ENCODE data around the gene BET1.

The BET1 gene

DNA sequence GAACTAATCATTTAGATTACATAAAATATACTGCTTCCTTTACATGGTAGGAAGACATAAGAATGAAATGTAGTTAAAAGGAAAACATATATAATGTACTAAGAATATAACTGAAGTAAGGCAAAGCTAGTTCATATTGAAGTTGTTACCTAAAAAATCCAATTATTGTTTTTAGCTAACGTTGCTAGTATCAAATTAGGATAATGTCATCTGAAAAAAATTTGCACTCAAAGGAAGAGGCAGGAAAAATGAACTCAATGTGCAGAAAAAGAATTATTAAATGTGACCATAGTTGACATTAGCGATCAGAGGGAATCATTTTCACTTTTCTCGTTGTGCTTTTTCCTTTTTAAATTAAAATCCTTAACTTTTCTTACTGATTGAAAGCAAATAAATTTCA lies 1.6 kb upstream of the BET1 start:
- Histone ChIP-seq H3K4me1 (ENCODE audit: control insufficient read depth, insufficient read depth, low read length) (no peaks in the 10 kb centered on the region), H3K9ac (ENCODE audit: low read length) (no peak overlapping the region), H3K36me3 (ENCODE audit: control insufficient read depth, insufficient read depth, low read length) (no peaks in the 10 kb centered on the region), H3K27ac (ENCODE audit: low read depth, low read length) (no peak overlapping the region), H3K27me3 (ENCODE audit: control insufficient read depth, insufficient read depth, low read length) (no peaks in the 10 kb centered on the region), H3K4me3 (ENCODE audit: low read length) (no peak overlapping the region)

DNA sequence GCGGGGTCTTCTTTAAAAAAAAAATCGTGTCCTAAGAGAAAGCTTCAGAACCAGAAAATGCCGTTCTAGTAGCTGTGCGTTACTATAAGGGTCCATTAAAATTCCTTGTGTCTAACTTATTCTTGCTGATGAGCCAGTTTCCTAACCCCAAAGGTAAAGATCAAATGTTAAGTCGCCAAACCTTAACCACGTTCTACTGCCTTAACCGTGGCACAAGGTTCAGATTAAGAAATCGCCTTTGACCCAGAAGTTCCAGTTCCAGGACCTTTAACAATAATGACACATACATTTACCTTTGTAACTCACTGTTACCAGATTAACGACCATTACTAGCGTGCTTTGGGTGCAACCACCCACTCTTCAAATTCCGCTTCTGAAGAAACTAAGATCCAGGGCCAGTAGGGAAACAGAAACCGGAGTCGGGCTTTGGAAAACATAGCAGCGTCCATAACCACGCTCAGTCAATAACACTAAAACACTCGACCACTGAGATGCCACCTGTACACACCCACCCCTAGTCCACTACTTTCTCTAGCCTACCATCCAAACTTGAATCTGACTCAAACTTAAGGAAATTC lies 620 bp downstream of the BET1 start:
- H3K4me3 ChIP-seq (ENCODE audit: low read length) = peak overlapping the region; percentile 77
- H3K4me1 ChIP-seq (ENCODE audit: control insufficient read depth, insufficient read depth, low read length) = no peaks in the 10 kb centered on the region
- no peaks in the 10 kb centered on the region for H3K27me3 ChIP-seq (ENCODE audit: control insufficient read depth, insufficient read depth, low read length)
- H3K36me3 ChIP-seq (ENCODE audit: control insufficient read depth, insufficient read depth, low read length) = no peaks in the 10 kb centered on the region
- H3K9ac ChIP-seq (ENCODE audit: low read length) = peak overlapping the region; percentile 71
- peak overlapping the region; percentile 80 for H3K27ac ChIP-seq (ENCODE audit: low read depth, low read length)

DNA sequence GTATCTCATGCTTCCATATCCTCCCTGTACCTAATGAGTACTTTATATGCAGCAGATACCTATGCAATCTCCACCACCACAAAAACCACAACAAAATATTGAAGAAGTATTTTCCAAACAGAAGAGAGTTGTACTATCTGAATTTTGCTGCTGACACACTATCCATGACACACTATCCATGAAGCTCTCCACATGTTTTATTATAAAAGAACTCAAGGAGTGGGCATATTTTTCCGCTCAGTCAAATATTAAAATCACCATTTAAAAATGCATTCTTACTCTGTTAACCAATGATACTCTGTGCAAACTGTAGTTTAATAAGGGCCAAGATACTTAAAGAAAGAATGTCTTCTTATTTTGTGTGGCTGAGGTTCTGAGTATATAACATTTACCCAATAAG lies 2.8 kb downstream of the BET1 start:
- no peak overlapping the region for H3K4me3 ChIP-seq (ENCODE audit: low read length)
- H3K27ac ChIP-seq (ENCODE audit: low read depth, low read length) = no peak overlapping the region
- no peaks in the 10 kb centered on the region for H3K27me3 ChIP-seq (ENCODE audit: control insufficient read depth, insufficient read depth, low read length)
- no peaks in the 10 kb centered on the region for H3K36me3 ChIP-seq (ENCODE audit: control insufficient read depth, insufficient read depth, low read length)
- H3K9ac ChIP-seq (ENCODE audit: low read length) = no peak overlapping the region
- H3K4me1 ChIP-seq (ENCODE audit: control insufficient read depth, insufficient read depth, low read length) = no peaks in the 10 kb centered on the region

DNA sequence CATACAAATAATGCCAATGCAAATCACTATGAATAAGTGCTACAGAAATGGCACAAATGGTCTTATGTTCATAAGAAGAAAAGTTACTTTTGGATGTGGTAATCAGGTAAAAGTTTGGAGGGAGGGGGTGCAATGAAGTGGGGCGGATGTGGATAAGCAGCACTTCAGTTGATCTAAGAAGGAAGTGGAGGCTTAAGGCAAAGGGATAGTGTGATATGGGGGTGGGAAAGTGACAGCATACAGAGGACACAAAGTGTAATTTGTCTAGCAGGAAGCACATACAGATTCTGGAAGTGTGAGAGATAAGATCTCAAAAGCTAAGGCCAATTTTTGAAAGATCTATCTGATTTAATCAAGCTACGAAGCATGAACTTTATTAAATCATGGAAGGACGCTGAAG lies 6.3 kb downstream of the BET1 start:
- Histone ChIP-seq H3K27me3 (ENCODE audit: control insufficient read depth, insufficient read depth, low read length) (no peaks in the 10 kb centered on the region), H3K27ac (ENCODE audit: low read depth, low read length) (no peak overlapping the region), H3K36me3 (ENCODE audit: control insufficient read depth, insufficient read depth, low read length) (no peaks in the 10 kb centered on the region), H3K4me1 (ENCODE audit: control insufficient read depth, insufficient read depth, low read length) (no peaks in the 10 kb centered on the region), H3K9ac (ENCODE audit: low read length) (no peak overlapping the region), H3K4me3 (ENCODE audit: low read length) (no peak overlapping the region)

DNA sequence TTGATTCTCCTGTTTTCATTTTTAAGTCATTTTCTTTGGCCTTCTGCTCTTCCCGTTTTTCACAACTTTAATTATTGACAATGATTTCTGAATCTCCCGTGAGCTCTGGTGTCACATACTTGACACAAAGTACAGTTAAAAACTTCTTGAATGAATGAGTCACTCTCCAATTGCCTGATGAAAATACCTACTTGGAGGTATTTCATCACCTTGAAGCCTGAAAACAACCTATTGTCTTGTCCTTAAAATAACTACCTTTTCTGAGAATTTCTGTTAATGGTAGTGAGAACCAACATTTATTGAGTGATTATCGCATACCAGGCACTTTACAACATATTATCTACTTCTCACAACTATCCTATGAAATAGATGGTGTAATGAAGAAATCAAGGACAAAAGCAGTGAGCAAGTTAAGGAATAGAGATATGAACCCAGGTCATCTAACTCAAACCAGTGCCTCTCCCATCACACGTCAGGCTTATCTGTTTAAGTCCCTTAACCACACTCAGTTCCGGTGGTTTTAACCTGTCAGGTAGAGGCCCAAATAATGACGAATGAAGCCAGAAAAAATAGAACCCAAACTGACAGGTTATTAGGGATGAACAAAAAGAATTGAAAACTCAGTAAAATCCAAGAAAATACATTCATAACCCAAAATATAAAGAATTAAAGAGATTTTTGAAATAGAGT lies 11.6 kb downstream of the BET1 start:
- no peak overlapping the region for H3K9ac ChIP-seq (ENCODE audit: low read length)
- no peaks in the 10 kb centered on the region for H3K36me3 ChIP-seq (ENCODE audit: control insufficient read depth, insufficient read depth, low read length)
- no peaks in the 10 kb centered on the region for H3K4me1 ChIP-seq (ENCODE audit: control insufficient read depth, insufficient read depth, low read length)
- no peaks in the 10 kb centered on the region for H3K27me3 ChIP-seq (ENCODE audit: control insufficient read depth, insufficient read depth, low read length)
- H3K4me3 ChIP-seq (ENCODE audit: low read length) = no peak overlapping the region
- H3K27ac ChIP-seq (ENCODE audit: low read depth, low read length) = no peak overlapping the region

DNA sequence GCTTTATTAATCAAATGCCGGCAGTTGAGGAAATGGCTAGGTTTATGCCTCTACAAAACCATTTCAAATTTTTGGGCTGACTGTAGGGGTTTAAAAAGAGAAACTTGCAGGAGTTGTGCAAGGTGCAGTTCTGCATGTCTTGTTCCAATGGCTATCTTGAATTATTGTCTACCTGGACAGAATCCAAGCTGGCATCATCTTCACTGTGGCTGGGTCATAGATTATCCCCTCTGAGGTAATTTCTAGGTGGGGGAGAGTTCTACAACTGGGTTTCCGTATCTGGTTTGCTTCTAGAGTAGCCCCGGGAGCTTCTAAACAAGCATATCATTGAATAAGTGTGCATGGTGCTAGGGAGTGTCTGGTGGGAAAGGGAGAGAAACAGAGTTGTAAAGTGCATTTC lies 16.9 kb downstream of the BET1 start:
- no peaks in the 10 kb centered on the region for H3K36me3 ChIP-seq (ENCODE audit: control insufficient read depth, insufficient read depth, low read length)
- no peaks in the 10 kb centered on the region for H3K27me3 ChIP-seq (ENCODE audit: control insufficient read depth, insufficient read depth, low read length)
- H3K4me1 ChIP-seq (ENCODE audit: control insufficient read depth, insufficient read depth, low read length) = no peaks in the 10 kb centered on the region
- no peak overlapping the region for H3K27ac ChIP-seq (ENCODE audit: low read depth, low read length)
- no peak overlapping the region for H3K9ac ChIP-seq (ENCODE audit: low read length)
- H3K4me3 ChIP-seq (ENCODE audit: low read length) = no peak overlapping the region

DNA sequence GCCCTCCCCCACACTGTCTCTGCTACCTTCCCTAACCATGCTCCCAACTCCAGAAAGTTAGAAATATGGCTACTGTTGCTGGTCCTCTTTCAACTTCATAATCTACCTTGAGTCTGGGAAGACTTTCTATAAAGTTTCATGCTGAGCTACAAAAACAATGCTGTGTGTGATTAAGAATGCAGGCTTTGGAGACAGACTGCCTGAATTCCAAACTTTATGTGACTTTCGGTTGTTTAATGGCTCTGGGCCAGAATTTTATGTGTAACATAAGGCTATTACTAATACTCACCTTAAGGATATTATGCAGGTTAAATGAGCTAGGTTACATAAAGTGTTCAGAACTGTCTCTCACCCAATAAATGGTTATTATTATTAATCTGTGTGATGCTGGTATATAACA lies 19.1 kb downstream of the BET1 start:
- Histone ChIP-seq H3K27me3 (ENCODE audit: control insufficient read depth, insufficient read depth, low read length) (no peaks in the 10 kb centered on the region), H3K9ac (ENCODE audit: low read length) (no peak overlapping the region), H3K27ac (ENCODE audit: low read depth, low read length) (no peak overlapping the region), H3K4me1 (ENCODE audit: control insufficient read depth, insufficient read depth, low read length) (no peaks in the 10 kb centered on the region), H3K36me3 (ENCODE audit: control insufficient read depth, insufficient read depth, low read length) (no peaks in the 10 kb centered on the region), H3K4me3 (ENCODE audit: low read length) (no peak overlapping the region)

DNA sequence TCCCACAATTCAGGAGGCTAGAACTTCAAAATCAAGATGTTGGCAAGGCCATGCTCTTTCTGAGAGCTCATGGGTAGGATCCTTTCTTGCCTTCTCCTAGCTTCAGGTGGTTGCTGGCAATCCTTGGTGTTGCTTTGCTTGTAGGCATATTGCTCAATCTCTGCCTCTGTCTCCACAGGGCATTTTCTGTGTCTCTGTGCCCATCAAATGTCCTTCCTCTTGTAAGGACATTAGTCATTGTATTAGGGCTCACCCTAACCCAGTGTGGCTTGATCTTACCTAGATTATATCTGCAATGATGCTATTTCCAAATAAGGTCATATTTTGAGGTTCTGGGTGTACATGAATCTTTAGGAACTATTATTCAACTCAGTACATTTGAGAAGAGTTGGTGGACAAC lies 20.1 kb downstream of the BET1 start:
- Histone ChIP-seq H3K27me3 (ENCODE audit: control insufficient read depth, insufficient read depth, low read length) (no peaks in the 10 kb centered on the region), H3K4me3 (ENCODE audit: low read length) (no peak overlapping the region), H3K4me1 (ENCODE audit: control insufficient read depth, insufficient read depth, low read length) (no peaks in the 10 kb centered on the region), H3K9ac (ENCODE audit: low read length) (no peak overlapping the region), H3K36me3 (ENCODE audit: control insufficient read depth, insufficient read depth, low read length) (no peaks in the 10 kb centered on the region), H3K27ac (ENCODE audit: low read depth, low read length) (no peak overlapping the region)

DNA sequence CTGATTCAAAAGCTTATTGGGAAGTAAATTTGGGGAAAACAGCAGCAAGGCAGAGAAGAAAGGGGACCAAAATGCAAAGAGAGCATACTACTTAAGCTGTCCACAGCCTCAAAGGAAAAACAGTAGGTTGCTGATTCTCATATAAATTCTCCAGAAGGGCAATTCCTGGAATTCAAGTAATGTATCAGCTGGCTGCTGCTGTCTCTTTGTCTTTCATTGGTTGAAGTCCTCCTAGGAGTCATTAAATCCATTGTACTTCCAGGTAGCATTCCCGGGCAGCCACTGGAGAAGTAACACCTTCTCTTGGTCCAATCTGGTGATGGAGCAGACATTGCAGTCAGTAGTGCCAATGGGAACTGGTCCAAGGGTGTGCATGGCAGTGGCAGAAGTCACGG lies 22.7 kb downstream of the BET1 start:
- Histone ChIP-seq H3K36me3 (ENCODE audit: control insufficient read depth, insufficient read depth, low read length) (no peaks in the 10 kb centered on the region), H3K4me1 (ENCODE audit: control insufficient read depth, insufficient read depth, low read length) (no peaks in the 10 kb centered on the region), H3K4me3 (ENCODE audit: low read length) (no peak overlapping the region), H3K27me3 (ENCODE audit: control insufficient read depth, insufficient read depth, low read length) (no peaks in the 10 kb centered on the region), H3K27ac (ENCODE audit: low read depth, low read length) (no peak overlapping the region), H3K9ac (ENCODE audit: low read length) (no peak overlapping the region)

DNA sequence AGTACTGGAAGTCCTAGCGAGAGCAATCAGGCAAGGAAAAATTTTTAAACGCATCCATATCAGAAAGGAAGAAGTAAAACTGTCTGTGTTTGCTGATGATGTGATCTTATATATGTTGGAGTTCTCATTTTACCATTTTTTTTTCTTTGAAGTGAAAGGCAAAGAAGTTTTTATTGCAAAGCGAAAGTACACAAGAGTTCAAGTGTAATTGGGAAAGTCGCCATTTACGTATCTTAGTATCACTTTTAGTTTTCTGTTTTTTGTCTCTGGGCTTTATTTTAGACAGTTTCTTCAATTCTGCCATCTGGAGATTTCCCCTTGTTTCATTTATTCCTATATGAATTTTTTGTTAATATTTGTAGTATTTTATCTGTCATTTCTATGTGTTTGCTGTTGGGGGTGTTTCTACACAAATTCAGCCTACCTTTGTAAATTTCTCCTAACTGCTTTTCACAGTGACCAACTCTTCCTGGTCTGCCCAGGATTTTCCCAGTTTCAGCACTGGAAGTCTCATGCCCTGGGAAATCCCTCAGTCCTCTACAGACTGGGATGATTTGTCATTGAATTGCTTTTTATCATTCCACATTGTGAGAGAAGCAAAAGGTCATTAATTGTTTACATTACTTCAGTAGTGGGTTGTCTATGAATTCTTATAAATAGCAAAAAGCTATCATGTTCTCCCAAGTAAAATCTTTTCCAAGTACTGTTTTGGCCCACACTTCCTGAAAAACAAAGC lies 23.2 kb downstream of the BET1 start:
- H3K9ac ChIP-seq (ENCODE audit: low read length) = no peak overlapping the region
- H3K36me3 ChIP-seq (ENCODE audit: control insufficient read depth, insufficient read depth, low read length) = no peaks in the 10 kb centered on the region
- H3K27ac ChIP-seq (ENCODE audit: low read depth, low read length) = no peak overlapping the region
- no peaks in the 10 kb centered on the region for H3K27me3 ChIP-seq (ENCODE audit: control insufficient read depth, insufficient read depth, low read length)
- H3K4me3 ChIP-seq (ENCODE audit: low read length) = no peak overlapping the region
- no peaks in the 10 kb centered on the region for H3K4me1 ChIP-seq (ENCODE audit: control insufficient read depth, insufficient read depth, low read length)

DNA sequence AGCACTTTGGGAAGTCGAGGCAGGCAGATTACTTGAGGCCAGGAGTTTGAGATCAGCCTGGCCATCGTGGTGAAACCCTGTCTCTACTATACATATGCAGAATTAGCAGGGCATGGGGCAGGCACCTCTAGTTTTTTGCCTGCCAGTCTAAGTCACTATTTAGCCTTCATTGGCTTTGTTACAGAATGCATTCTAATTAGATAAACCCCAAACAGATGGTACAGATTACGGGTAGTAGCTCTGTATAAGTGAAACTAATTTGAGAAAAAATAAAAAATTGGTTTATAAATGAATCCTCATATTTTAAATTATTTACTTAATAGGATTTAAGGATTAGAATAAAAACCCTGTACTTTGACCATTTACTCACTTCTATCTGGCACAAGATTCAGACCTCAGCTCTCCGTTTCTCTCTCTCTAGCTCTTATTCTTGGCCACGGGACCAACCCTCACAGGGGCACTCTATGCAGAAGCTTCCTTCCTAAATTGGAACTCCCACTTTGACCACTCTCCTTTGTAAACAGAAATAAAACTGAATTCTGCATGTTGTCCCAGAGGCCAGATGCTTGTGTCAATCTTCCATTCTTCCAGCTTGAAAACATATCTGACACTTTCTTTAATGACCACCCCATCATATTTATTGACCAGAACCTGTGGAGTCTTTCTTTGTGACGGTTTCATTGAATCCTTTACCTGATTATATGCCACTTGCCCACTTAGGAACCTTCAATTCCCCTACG lies 26.8 kb downstream of the BET1 start:
- no peak overlapping the region for H3K4me3 ChIP-seq (ENCODE audit: low read length)
- H3K27me3 ChIP-seq (ENCODE audit: control insufficient read depth, insufficient read depth, low read length) = no peaks in the 10 kb centered on the region
- no peak overlapping the region for H3K27ac ChIP-seq (ENCODE audit: low read depth, low read length)
- no peaks in the 10 kb centered on the region for H3K4me1 ChIP-seq (ENCODE audit: control insufficient read depth, insufficient read depth, low read length)
- no peaks in the 10 kb centered on the region for H3K36me3 ChIP-seq (ENCODE audit: control insufficient read depth, insufficient read depth, low read length)
- H3K9ac ChIP-seq (ENCODE audit: low read length) = no peak overlapping the region

DNA sequence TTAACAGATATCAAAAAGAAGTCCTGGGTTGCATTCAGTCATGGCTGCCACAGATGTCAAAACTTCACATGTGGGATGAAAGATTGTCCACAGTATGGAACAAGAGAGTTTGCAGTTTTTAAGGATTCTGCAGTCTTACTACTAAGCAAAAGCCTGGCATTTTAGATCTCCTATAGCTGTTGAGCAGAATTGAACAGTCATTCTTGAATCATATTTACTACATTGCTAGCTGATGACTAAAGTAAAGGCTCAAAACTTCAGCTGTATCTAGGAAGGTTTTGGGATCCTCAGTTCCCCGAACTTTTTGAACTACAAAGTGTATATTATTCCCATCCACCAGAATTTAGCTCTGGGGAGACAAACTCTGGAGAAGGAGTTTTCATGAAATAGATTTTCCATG lies 31.0 kb downstream of the BET1 start:
- H3K9ac ChIP-seq (ENCODE audit: low read length) = no peak overlapping the region

More for the DNA sequence above, 31.0 kb downstream of the BET1 start:
- Histone ChIP-seq H3K36me3 (ENCODE audit: control insufficient read depth, insufficient read depth, low read length) (no peaks in the 10 kb centered on the region), H3K4me1 (ENCODE audit: control insufficient read depth, insufficient read depth, low read length) (no peaks in the 10 kb centered on the region), H3K27ac (ENCODE audit: low read depth, low read length) (no peak overlapping the region), H3K4me3 (ENCODE audit: low read length) (no peak overlapping the region), H3K27me3 (ENCODE audit: control insufficient read depth, insufficient read depth, low read length) (no peaks in the 10 kb centered on the region)
